8988T (cell line): ENCODE results near the gene TXNDC9.
"Not testable (repeated sequence)": the region's sequence is repeated elsewhere in the genome, so short reads cannot be mapped to it uniquely, and the experiment has no call there.

Experiments used
- DNase-seq: peaks from one replicate; pipeline ENCODE4 v3.0.0; 2011

TXNDC9 gene

DNA sequence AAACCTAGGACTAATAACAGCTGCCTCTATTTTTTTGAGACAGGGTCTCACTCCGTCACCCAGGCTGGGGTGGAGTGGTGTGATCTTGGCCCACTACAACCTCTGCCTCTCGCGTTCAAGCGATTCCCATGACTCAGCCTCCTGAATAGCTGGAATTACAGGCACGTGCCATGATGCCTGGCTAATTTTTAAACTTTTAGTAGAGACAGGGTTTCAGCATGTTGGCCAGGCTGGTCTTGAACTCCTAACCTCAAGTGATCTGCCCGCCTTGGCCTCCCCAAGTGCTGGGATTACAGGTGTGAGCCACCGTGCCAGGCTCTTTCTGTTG is 18.3 kb downstream of the TXNDC9 start:
- DNase-seq: not testable (repeated sequence)

- DNase-seq: no peak
Observed at GRCh38 chr2:99317161-99317872, 18.8 kb downstream of the TXNDC9 start.

DNA sequence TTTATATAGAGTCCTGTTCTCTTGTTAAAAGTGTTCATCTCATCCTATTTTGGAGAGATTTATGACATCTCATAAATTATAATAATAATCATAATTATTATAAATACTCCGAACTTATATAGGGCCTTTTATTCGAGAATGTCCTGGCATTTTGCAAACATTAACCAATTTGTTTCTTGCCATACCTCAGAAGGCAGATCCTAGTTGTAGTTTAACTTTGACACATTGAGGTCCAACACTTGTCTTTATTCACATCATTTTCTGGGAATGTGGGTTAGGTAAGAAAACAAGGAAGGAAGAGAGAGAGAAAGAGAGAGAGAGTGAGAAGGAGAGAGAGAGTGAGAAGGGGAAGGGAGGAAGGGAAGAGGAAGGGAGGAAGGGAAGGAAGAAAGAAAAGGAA is 35.0 kb downstream of the TXNDC9 start, which contains the start of gene LYG1:
Gene LYG1 (minus strand): TSS at position 101 of the 400 bp plus-strand sequence. CDS start 5,527 bp downstream, outside the sequence.
- not testable (repeated sequence) for DNase-seq

- DNase-seq: no peak
Observed at GRCh38 chr2:99299580-99299979, 36.6 kb downstream of the TXNDC9 start.

GRCh38 chr2:99297994-99298393 is 38.1 kb downstream of the TXNDC9 start:
- DNase-seq: no peak

GRCh38 chr2:99285526-99285925 is 50.6 kb downstream of the TXNDC9 start:
- no peak for DNase-seq

DNA sequence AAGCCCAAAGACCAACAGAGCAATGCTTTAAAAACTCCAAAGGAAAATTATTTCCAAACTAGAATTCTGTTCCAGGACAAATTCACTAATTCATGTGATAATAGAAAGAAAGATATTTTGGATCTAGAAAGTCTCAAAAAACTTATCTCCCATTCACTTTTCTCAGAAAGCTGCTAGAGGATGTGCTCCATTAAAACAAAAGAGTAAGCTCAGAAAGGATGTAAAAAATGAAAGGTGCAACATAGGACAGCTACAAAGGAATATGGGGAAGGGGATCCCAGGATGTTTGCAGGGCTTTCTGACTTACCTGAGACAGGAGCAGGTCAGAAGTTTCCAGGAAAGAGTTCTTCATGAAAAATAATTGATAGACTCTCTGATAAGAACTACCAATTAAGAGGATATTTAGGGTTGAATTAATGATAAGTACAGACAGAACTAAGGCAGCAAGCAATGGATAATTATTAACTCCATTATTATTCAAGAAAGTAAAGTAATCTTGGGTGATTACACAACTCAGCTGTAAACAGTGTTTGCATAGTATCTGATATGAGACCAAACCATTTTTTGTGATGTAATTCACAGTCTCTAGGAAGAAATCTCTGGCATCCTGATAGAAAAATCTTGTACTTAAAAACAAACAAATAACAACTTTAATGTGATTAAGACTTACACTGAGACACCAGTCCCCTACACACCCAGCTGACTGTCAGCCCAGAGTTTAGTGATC is 56.0 kb downstream of the TXNDC9 start:
- DNase-seq: no peak

GRCh38 chr2:99278793-99279291 is 57.3 kb downstream of the TXNDC9 start:
- no peak for DNase-seq

- DNase-seq: not testable (repeated sequence)
Observed at GRCh38 chr2:99278195-99278765, 57.9 kb downstream of the TXNDC9 start.

GRCh38 chr2:99275882-99276281 is 60.3 kb downstream of the TXNDC9 start:
- no peak for DNase-seq
